IPS DF 6.9 (cell line): ENCODE data around the gene CEBPA.

Source experiments
- DNase-seq: peaks from one replicate; pipeline ENCODE4 v3.0.0-alpha.2; 2013; ENCODE audit warnings: low read depth, low spot score
- H3K27ac ChIP-seq: one replicate; pipeline ENCODE4 v1.5.1; 2013; ENCODE audit warnings: low read length, control low read depth
- H3K27me3 ChIP-seq: 2 replicates; pipeline ENCODE4 v1.6.1; 2013; ENCODE audit warnings: mild to moderate bottlenecking, low read length; ENCODE audit not compliant: control insufficient read depth, insufficient read depth
- H3K36me3 ChIP-seq: 2 replicates; pipeline ENCODE4 v1.6.1; 2013; ENCODE audit warnings: low read length; ENCODE audit not compliant: control insufficient read depth, insufficient read depth
- H3K4me1 ChIP-seq: 2 replicates; pipeline ENCODE4 v1.6.1; 2013; ENCODE audit warnings: low read length; ENCODE audit not compliant: control insufficient read depth, insufficient read depth
- H3K4me3 ChIP-seq: 2 replicates; pipeline ENCODE4 v1.5.1; 2013; ENCODE audit warnings: mild to moderate bottlenecking, low read length
- H3K9me3 ChIP-seq: 2 replicates; pipeline ENCODE4 v1.6.1; 2013; ENCODE audit warnings: low read length, inconsistent platforms; ENCODE audit not compliant: control insufficient read depth, insufficient read depth
- WGBS: extraction: QIAGEN DNeasy Blood & Tissue Kit; methylation state at CpG from one replicate; pipeline ENCODE4 v1.1.7; 2013; ENCODE audit warnings: mixed read lengths, missing lambda C conversion rate; ENCODE audit not compliant: insufficient read length, insufficient coverage; 5-methylcytosine and 5-hydroxymethylcytosine counted together

The CEBPA gene

DNA sequence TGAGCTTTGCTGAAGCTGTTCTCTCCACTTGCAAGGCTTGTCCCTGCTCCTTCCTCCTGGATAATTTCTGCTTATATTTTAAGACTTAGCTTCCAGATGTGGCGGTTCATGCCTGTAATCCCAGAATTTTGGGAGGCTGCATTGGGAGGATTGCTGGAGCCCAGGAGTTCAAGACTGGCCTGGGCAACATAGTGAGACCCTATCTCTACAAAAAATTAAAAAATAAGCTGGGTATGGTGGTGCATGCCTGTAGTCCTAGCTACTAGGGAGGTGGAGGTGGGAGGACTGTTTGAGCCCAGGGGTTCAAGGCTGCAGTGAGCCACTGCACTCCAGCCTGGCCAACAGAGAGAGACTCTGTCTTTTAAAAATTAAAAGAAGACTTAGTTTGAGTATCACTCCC lies 31.6 kb downstream of the CEBPA start:
- Histone ChIP-seq H3K4me3 (no peak overlapping the region), H3K36me3 (no peaks in the 10 kb centered on the region), H3K9me3 (no peaks in the 10 kb centered on the region), H3K27ac (no peak overlapping the region), H3K27me3 (no peaks in the 10 kb centered on the region), H3K4me1 (peaks cover 6% of the 10 kb centered on the region)
- WGBS, result no CpG with 5 or more reads among the region's 1 CpG
- no peak for DNase-seq

DNA sequence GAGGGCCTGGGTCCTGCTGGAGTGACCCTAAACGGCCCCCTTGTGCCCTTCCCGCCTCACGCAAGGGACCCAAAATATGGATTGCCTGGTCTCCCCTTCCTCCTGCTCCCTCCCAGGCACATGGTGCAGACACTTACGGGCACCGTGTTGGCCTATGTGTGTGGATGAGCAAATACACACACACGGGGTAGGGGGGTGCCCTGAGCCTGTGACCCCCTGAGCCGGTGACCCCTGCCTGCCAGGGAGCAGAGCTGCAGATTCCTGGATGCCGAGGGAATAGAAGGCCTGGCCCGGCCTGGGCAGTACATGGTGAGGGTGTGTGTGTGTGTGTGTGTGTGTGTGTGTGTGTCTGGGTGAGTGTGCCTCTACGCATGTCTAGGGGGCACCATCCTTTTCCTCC lies 33.3 kb downstream of the CEBPA start:
- H3K27me3 ChIP-seq, result no peaks in the 10 kb centered on the region
- H3K4me3 ChIP-seq, result no peak overlapping the region
- no peaks in the 10 kb centered on the region for H3K9me3 ChIP-seq
- DNase-seq, result no peak
- H3K4me1 ChIP-seq, result peaks cover 3% of the 10 kb centered on the region; the same call in 1 of the 2 replicates
- no peaks in the 10 kb centered on the region for H3K36me3 ChIP-seq
- no CpG with 5 or more reads among the region's 10 CpGs for WGBS
- H3K27ac ChIP-seq, result no peak overlapping the region

DNA sequence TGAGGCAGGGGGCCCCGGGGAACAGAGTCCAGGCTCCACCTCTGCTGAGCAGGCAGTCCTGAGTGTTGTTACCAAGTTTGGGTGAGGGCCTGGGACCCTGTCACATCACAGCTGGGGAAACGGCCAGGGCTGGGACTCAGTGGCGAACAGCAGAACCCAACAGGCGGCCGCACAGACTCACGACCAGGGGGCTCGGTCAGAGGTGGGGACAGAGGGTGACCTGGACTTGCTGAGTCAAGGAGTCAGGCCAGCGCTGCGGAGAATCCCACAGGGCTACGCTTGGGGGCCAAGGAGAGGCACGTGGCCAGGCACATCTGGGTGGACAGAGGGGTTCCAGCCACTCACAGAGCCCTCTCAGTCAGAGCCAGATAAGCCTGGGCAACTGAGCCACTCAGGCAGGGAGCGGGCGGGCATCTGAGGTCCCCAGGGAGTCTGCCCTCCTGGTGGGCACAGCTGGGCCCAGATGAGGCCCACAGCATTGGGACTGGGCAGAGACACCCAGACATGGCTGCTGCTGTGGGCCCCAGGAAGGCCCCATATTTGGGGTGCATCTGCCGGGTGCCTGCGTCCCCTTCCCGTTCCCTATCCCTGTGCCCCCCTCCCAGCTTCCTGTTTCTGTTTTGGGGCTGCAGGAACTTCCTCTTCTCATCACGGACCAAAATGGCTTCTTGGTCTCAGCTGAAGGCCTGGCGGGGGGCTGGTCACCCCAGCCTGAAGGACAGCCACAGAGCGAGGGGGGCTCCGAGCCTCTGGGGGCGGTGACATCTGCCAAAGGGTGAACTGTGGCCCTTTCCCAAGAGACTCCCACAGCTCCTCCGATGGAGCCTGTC lies 34.0 kb downstream of the CEBPA start:
- H3K27me3 ChIP-seq, result no peaks in the 10 kb centered on the region
- no peak overlapping the region for H3K4me3 ChIP-seq
- H3K36me3 ChIP-seq, result no peaks in the 10 kb centered on the region
- peaks cover 2% of the 10 kb centered on the region; the same call in 1 of the 2 replicates for H3K4me1 ChIP-seq
- WGBS, result no CpG with 5 or more reads among the region's 22 CpGs
- no peaks in the 10 kb centered on the region for H3K9me3 ChIP-seq
- no peak for DNase-seq
- no peak overlapping the region for H3K27ac ChIP-seq

DNA sequence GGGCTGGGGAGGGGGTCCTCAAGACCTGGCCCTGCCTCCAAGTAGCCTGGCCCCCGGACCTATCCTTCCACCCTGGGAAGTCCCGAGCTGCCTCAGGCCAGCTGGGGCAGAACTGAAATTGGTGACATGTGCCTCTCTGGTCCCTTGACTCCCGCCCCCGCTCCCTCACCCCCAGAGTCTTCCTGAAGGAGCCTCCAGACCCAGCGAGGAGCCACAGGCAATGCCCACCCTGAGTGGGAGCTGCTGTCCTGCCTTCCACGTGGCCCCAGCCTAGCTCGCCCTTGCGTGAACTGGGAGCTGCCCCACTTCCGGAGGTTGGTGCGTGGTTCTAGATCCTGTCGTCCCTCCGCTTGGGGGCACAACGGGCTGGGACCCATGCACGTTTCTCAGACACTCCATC lies 34.6 kb downstream of the CEBPA start:
- Histone ChIP-seq H3K27ac (no peak overlapping the region), H3K27me3 (no peaks in the 10 kb centered on the region), H3K4me1 (no peaks in the 10 kb centered on the region), H3K36me3 (no peaks in the 10 kb centered on the region), H3K9me3 (no peaks in the 10 kb centered on the region), H3K4me3 (no peak overlapping the region)
- DNase-seq, result no peak
- no CpG with 5 or more reads among the region's 14 CpGs for WGBS

DNA sequence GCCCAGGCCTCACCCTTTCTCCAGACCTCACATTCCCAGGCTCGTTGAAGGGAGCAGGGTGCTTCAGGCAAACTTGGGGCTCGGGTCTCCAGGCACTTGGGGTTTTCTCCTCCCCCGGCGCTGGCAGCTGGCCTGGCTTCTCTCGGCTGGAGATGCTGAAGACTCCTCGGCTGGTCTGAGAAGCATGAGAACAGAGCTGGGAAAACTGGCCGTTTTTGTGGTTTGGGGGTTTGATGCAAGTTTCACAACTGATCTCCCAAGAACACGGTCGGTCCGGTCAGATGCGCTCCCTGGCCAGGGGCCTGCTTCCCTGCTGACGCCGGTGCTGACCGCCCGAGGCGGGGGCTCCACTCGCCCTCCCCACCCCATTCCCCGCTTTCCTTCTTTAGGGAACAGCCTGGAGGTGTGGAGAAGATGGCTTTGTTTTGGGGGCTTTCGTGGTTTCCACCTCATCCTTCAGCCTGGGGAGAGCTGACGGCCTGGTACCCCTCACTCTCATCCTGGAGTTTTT lies 35.3 kb downstream of the CEBPA start:
- Histone ChIP-seq H3K4me3 (no peak overlapping the region), H3K4me1 (no peaks in the 10 kb centered on the region), H3K27ac (no peak overlapping the region), H3K36me3 (no peaks in the 10 kb centered on the region), H3K27me3 (no peaks in the 10 kb centered on the region), H3K9me3 (no peaks in the 10 kb centered on the region)
- no CpG with 5 or more reads among the region's 20 CpGs for WGBS
- no peak for DNase-seq

DNA sequence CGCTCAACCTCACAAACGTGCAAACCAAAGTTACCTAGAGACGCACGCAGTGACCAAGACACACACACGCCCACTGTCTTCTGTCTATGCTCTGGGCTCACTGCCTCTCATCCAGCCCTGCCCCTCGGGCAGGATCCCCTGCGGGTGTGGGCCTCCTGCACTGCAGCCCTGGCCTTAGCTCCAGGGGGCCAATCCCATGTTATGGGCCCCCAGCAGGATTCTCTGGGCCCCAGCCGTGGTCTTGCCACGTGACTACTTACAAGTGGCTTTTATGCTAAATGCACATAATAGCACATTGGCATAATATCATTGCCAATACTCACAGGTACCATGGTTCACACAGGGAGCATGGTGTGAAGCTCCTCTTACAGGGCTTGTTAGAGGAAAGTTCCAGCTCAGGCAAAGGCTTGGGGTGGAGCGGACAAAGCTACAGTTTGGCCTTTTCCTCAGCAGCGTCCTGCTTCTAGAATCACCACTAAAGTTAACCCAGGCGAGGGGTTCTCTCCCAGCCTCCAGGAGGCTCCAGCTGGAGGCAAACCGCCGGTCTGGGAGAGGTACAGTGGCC lies 37.4 kb downstream of the CEBPA start:
- WGBS, result no CpG with 5 or more reads among the region's 14 CpGs
- Histone ChIP-seq H3K9me3 (no peaks in the 10 kb centered on the region), H3K27me3 (no peaks in the 10 kb centered on the region), H3K27ac (no peak overlapping the region), H3K4me1 (no peaks in the 10 kb centered on the region), H3K36me3 (no peaks in the 10 kb centered on the region), H3K4me3 (no peak overlapping the region)
- no peak for DNase-seq

DNA sequence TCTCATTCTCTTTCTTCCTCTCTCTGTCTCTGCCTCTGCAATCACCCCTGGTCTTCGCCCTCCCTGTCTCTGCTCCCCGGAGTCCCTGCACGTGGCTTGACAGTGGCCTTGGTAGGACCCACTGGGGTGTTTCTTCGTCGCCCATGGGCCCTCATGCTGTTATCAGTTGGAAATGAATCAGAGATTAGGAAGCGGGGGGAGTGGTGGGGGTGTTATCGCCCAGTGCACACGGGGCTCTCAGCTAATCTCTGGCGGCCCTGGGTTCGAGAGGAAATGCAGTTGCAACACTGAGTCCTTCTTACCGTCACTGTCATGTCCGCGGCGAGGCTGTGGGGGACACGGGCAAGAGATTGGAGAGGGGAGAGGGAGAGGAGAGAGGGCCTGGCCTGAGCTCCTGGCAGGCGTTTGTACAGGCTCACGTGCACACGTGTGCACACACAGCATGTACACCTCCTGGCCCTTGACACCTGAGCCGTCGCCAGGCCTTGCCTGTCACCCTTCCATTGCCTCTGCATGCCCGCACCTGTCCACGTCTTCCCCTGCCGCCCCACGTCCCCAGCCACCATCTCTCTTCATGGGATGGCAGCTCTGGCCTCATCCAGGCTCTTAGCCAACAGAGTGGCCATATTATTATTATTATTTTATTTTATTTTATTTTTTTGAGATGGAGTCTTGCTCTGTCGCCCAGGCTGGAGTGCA lies 38.9 kb downstream of the CEBPA start:
- Histone ChIP-seq H3K4me3 (no peak overlapping the region), H3K27me3 (no peaks in the 10 kb centered on the region), H3K27ac (no peak overlapping the region), H3K4me1 (no peaks in the 10 kb centered on the region), H3K36me3 (no peaks in the 10 kb centered on the region), H3K9me3 (no peaks in the 10 kb centered on the region)
- DNase-seq, result no peak
- WGBS, result no CpG with 5 or more reads among the region's 25 CpGs

DNA sequence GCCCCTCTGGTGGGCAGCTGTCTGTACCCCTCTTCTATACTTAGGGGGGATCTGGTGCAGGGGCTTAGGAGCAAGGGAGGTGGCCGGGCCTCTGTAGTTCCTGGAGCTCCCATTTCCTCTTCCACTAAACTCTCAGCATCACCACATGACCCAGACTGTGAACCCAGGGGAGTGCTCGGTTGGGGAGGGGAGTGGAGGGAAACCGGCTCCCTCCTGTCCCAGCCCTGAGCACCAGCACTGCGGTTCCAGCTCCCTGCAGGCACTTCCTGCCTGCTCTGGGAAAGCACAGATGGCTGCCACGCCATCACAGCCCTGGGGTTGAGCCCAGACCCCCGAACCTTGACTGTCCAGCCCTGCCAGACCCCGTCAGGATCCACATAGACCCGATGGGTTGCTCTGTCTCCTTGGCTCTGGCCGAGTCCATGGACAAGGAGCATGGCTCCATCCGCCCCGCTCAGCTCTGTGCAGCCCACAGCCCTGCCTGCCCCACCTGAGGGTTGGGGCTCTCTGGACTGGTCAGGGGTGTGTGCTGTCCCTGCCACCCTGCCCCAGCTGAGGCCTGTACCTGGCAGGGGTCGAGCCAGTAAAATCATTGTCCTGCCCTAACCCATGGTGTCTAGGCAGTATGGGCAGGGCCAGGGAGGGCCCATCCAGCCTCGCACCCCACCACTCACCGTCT lies 40.7 kb downstream of the CEBPA start:
- H3K36me3 ChIP-seq, result no peaks in the 10 kb centered on the region
- DNase-seq, result no peak
- no peak overlapping the region for H3K27ac ChIP-seq
- no peaks in the 10 kb centered on the region for H3K27me3 ChIP-seq
- no peaks in the 10 kb centered on the region for H3K9me3 ChIP-seq
- no peaks in the 10 kb centered on the region for H3K4me1 ChIP-seq
- WGBS, result no CpG with 5 or more reads among the region's 14 CpGs
- no peak overlapping the region for H3K4me3 ChIP-seq

DNA sequence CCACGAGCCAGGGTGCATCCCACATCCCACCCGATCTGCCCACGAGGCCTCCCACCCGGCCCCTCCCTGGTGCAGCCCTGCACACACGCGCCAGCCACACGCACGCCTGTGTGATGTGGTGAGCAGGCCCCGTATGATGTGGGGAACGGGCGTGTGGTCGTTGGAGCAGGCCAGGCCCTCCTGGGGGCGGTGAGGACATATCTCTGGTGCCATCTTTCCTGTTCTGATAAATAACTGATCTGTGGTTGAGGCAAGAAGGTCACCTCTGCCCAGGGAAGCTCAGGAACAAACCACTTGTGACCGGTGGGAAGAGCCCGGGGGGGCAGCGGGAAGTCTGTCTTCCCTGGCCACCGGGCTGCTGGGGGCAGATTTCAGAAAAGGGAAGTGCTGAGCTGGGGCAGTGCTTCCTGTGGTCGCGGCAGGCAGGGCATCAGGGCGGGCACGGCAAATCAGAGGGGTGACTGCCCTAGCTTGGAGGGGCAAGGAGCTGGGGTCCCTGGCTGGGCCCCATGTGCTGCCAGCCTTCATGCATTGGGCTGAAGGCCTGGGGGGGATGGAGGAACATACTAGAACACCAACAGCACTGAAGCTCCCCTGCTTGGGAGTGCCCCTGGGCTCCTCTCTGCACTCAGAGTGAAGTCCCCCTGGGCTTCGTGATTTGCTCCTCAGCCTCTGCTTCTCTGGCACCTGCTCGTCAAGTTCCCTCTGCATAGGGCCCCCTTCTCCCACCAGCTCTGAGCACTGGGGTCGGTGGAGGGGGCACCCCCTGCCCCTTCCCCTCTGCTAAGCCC lies 41.5 kb downstream of the CEBPA start:
- DNase-seq, result no peak
- Histone ChIP-seq H3K27ac (no peak overlapping the region), H3K4me3 (no peak overlapping the region), H3K36me3 (no peaks in the 10 kb centered on the region), H3K4me1 (no peaks in the 10 kb centered on the region), H3K27me3 (no peaks in the 10 kb centered on the region), H3K9me3 (no peaks in the 10 kb centered on the region)
- WGBS, result no CpG with 5 or more reads among the region's 24 CpGs
